NK-92 (cell line): ENCODE results near the gene ZHX3.
"Not testable (repeated sequence)": the region's sequence is repeated elsewhere in the genome, so short reads cannot be mapped to it uniquely, and the experiment has no call there.

Source experiments
- DNase-seq: peaks from one replicate; lab custom pipeline; 2025; ENCODE audit not compliant: unreplicated experiment; lab: John Stamatoyannopoulos, UW

ZHX3 gene

DNA sequence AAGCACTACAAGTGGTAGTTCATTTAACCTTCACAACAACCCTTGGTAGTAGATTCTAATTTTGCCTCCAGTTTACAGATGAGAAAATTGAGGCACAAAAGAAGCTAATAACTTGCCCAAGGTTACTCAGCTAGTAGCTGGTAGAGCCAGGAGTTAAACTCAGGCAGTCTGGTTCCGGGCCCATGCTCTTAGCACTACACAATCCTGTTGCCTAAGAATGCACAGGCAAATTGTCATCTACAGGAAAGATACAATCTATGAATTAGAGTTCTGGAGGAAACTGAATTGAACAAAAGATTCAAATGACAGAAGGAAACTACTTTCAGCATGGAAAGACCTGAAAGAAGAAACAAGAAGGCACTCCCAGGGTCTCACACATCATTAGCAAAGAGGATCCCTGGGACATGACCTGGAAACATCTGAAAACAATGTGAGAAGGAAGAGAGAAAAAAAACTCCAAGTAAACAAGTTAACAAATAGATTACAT lies 56.8 kb downstream of the ZHX3 start:
- DNase-seq = no peak

DNA sequence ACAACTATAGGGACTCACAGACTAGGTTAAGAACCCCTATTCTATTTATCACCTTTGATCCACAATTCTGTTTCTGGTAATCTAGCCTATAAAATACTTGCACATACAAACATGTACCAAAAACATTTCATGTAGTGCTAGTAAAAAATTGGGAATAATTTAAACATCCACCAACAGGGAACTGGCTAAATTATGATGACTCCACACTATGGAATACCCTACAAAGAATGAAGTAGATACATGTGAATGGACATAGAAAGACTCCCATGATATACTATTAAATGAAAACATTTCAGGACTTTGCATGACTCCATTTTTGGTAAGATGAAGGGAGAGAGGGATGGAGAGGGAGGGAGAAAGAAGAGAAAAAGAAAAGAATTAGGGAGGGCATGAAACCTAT lies 58.2 kb downstream of the ZHX3 start:
- no peak for DNase-seq

DNA sequence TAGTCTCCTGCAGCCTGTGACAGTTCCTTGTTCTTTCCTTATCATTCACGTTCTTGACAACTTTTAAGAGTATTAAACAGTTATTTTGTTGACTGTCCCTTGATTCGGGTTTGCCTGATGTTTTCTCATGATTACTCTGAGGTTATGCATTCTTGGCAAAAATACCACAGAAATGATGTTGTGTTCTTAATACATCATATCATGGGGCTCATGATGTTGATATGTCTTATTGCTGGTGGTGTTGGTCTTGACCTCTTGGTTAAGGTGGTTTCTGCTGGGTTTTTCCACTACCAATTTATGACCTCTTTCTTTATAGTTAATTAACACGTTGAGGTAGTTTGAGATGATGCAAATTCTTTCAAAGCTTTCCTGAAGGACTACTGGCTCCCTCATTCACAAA lies 59.1 kb downstream of the ZHX3 start:
- DNase-seq = no peak

DNA sequence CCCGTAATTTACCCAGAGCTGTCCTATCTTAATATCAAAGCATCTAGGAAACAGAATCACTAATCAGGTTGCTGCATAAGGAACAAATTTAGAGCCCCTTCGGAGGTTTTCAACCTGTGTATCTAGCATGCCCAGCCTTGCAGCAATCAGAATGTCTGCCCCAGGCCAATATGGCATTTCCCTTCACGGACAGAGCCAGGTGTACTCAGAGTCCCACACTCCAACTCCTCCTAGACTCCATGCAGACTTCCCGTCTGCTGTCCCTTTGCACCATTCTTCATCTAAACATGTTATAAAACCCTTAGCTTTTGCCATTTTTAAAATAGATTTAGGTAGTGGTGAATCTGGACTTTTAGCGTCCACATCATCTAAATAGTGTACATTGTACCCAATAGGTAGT lies 61.0 kb downstream of the ZHX3 start:
- DNase-seq = no peak

DNA sequence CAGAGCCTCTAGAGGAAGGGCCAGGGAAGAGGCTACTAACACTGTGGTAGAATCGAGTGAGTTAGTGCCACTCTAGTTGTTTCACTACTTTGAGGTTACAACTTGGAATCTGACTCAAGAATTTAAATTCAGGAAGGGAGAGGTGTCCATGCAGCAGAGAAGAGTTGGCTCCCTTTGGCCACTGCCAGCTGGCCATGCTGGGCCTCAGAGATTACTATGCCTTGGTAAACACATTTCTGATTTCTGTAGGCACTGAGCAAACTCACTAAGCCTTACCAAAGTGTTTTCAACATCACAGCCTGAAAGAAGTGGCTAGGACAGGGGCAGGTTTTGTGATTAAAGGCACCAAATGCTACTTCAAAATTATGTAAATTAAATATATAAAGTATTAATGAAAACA lies 61.9 kb downstream of the ZHX3 start:
- no peak for DNase-seq

DNA sequence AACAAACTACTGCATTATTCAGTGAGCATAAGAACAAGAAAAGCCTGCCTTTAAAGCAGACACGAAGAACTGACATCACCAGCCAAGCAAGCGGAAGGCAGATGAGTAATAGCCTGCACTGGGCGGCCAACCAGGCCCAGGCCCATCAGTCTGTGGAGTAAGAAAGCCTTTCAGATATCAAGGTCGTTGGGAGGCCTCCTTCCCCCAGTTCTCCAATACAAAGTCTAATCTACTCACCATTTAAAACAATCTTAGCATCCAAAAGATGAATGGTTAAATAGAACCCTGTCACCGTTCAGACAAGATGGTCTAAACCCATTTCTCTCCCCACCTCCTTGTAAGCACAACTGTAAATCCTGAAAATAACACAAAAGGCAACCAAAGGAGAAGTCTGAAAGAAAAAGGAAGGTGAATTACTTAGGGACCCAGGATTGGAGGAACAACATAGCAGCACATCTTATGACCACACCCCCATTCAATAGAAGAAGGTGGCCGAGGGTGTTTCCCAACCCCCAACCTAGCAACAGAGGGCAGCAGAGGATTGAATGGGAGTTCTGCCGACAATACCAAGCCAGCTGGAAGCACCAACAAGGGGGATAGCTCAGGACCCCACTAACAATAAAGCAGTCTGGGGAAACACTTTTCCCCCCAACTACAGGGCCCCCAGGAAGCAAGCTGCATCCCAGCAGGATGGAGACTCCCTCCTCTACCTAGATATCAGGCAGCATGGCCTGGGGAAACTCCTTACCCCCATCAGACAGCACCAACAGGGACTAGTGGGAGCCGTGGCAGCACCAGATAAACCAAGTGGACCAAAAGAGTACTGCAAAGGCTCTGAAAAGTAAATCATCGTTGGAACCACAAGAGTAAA lies 67.9 kb downstream of the ZHX3 start:
- DNase-seq = no peak

DNA sequence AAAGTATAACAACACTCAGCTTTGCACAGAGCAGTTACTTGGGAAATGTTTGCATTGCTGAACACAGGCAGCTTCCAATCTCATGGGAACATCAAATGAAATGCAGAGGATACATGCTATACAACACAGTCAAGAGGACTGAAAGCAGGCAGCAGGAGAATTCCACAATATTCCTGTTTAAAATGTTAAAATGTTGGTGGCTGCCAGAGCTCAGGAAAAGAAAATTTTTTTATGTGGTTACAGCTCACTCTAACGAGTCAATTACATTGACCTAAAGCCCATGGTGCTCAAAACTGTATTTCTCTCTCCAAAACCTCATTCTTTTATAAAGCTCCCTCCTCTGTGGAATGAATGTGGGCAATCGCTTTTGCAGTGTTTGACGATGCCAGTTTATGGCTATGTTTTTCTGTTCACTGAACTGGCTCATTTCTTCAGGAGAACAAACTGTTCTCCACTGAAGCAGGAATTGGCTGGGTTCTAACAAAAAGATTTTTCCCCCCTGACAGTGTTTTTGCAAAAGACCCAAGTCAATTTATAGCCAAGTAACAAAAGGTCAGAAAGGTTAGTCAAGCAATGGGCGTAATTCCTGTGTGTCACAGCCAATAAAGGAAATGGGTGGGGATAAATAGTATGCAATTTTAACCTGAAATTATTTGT lies 69.0 kb downstream of the ZHX3 start:
- no peak for DNase-seq

DNA sequence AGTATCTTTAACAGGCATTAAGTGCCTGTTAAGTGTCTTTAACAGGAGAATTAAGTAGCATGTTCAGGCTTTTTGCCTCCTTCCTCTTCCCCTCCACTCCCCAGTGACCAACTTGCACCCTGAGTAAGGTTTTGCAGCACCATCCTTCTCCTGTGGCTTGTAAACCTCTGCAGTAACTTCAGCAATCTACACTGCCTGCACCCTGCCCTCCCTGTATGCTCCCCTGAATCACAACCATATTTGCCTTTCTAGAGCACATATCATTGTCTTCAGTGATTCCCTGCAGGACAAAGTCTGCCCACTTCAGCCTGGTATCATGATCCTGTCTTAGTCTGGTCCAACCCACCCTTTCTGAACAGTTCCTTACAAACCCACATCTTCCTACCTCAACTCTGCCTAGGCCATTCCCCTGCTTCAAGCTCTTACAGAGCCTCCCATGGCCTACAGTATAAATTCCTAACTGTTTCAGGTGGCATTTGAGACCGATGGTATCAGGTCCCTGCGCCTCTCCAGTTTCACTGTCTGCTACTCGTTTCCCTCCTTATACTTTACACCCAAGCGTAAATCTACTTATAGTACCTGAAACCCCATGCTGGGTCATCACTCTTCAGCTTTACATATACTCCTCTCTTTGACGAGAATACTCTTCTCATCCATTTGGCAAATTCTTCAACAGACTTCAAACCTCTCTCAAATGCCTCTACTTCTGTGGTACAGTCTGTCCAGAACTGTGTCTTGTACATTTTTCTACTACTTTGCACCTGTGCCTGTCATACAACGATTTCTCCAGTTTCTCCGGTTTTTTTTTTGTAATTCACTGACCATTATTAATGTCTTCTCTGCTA lies 69.8 kb downstream of the ZHX3 start:
- no peak for DNase-seq

DNA sequence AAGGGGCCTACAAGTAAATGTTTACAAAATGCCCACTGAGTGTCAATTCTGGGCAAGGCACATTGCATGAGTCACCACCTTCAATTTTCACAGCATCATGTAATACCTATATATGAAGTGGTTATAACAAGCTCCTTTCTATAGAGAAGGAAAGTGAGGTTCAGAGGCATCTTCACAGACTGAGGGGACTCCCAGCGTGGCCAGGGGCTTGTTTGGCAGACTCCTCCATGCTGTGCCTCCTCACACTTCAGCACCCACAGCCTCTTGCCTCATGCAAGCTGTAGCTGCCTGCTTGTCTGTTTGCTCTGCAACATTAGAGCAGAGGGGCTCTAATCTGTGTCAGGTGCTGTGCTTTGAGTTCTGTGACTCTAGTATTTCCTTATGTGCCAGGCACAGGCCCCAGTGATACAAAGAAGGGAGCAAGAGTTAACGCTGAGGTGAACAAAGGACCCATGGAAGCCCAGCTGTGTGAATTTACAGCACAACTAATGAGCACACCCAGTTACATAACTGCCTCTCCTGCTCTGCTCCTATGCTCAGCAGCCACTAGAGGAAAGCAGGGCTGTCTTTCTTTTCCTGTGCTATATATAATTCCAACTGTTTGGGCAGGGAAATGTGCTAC lies 72.3 kb downstream of the ZHX3 start:
- DNase-seq = no peak

DNA sequence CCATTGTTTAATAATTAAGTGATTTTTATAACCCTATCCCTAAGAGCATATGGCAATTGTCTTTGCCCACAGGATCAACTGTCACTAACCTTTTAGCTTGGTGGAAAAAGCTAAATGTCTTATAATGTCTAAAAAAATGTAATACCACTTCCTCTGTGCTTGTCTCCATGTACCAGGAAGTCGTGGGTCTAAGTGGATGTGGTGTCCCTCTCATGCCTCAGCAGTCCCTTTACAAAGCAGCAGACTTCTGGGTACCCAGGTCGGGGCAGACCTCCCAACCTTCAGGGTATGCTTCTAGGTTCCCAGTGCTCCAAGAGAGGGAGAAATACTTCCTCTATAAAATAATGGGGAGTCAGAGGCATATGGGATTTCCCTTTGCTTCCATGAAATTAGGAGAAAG lies 74.7 kb downstream of the ZHX3 start:
- DNase-seq = no peak

DNA sequence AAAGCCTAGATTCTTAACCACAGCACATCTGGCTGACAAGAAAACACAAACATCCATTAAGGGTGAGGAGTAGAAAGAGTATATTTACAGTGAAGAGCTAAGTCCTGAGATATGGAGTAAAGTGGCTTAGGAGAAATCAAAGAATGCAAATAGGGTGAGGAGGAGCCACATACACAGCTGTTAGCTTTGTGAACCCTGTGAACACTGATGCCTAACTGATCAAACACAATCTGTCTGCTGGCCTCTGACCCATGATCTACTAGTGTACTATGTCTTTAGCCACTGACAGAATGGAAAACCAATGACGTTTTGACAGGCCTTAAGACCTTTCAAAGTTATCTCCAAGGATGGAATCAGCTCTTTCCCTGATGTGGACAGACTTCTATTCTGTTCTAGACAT lies 75.2 kb downstream of the ZHX3 start:
- no peak for DNase-seq

DNA sequence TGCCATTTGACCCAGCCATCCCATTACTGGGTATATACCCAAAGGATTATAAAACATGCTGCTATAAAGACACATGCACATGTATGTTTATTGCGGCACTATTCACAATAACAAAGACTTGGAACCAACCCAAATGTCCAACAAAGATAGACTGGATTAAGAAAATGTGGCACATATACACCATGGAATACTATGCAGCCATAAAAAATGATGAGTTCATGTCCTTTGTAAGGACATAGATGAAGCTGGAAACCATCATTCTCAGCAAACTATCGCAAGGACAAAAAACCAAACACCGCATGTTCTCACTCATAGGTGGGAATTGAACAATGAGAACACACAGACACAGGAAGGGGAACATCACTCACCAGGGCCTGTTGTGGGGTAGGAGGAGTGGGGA lies 80.3 kb downstream of the ZHX3 start:
- not testable (repeated sequence) for DNase-seq

DNA sequence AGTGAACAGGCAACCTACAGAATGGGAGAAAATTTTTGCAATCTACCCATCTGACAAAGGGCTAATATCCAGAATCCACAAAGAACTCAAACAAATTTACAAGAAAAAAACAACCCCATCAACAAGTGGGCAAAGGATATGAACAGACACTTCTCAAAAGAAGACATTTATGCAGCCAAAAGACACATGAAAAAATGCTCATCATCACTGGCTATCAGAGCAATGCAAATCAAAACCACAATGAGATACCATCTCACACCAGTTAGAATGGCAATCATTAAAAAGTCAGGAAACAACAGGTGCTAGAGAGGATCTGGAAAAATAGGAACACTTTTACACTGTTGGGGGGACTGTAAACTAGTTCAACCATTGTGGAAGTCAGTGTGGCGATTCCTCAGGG lies 80.7 kb downstream of the ZHX3 start:
- not testable (repeated sequence) for DNase-seq

DNA sequence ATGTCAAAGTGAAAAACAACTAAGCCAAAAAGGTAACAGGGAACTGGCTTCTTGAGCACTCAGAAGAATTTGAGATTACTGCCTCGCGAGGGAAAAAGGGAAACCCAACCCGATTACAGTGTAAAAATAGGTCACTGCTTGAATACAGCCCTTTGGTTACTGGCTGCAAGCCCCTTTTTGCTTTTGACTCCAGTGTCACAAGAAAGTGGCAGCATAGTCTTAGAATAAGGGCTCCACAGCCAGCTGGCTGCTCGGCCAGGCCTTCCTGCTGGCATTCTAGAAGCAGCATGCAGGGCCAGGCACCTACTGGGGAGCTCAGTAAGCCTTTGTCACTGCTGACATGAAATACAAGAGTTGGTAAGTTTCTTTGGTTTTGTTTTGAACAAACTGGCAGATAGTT lies 83.0 kb downstream of the ZHX3 start:
- DNase-seq = no peak

DNA sequence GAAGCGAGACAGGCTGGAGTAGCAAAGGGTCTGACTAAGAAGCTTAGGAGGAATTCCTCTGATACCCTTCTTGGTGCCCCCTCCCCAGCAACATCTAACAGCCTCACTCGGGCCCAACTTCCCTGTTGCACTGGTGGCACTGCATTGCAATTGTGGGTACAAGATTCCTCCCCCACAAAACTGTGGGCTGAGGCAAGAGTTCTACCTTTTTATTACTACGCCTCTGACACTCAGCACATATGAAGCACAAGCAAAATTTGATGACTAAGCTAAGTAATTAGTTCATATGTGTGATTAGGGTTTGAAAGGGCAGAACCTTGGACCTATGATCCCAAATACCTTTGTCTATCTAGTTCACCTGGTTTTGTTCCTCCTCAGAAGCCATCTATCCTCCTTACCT lies 83.5 kb downstream of the ZHX3 start:
- DNase-seq = no peak

DNA sequence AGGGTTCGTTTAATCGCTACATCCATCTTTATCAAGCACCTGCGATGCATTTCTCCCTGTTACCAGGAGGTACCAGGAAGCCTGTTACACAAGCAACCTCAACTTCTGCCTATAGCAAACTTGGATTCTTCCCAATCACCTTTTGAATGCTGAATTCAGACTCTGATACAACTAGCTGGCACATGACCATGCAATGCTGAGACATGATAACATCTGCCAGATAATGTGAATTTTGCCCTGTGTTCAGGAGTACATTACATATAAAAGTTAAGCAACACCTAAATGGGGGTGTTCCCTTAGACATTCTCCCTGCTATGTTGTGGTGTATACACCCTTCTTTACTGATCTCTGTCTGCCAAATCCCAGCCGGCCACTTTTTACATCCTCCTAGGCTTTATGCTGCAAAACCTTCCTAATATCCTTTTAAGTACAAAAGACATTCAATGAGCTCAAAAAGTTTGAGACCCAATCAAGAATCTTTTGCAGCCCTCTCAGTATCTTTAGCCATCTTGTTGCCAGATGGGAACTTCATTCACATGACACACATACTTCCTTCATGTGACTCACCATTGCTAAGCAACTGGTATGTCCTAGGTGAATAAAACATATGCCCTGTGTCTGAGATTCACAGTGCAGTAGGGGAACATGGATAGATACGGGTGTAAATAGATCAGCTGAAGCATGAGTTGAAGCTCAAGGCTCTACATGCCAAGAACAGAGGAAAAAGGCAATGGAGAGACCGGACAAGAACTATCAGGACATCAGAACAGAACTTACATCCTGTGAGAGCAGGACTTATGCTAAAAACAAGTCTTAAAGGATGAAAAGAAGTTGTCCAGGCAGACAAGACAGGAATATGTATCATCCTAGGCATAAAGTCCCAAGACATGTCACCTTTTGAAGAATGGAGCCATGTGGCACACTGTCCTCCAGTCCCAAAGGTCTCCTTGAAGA lies 84.3 kb downstream of the ZHX3 start:
- no peak for DNase-seq

DNA sequence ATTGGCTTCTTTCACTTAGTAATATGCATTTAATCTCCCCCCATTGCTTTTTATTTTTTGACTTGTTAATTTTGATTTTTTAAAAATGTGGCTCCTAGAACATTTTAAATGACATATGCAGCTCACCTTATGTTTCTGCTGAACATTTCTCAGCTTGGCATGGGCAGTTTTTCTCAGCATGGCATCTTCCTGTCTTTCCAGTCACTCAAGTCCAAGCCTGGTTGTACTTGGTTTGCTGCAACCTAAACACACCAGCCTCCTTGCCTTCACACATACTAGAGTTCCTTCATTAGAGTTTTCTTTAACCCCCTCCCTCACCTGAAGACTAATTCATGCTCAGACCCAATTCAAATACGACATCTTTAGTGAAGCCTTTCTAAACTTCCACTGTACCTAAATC lies 86.4 kb downstream of the ZHX3 start:
- DNase-seq = no peak

DNA sequence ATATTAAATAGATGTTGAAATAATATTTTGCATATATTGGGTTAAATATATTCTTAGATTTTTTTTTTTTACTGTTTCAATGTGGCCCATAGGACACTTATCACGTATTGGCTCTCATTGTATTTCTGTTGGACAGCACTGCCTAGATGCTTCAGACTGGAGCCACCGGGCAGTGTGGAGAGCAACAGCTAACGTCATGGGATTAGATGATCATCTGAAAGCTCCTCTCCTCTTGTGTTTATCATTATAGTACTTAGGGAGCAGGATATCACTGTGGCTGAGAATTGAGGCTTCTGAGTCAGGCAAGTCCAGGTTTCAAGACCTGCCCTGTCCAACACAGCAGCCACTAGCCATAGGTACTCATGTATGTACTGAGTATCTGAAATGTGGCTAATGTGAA lies 87.4 kb downstream of the ZHX3 start:
- no peak for DNase-seq

DNA sequence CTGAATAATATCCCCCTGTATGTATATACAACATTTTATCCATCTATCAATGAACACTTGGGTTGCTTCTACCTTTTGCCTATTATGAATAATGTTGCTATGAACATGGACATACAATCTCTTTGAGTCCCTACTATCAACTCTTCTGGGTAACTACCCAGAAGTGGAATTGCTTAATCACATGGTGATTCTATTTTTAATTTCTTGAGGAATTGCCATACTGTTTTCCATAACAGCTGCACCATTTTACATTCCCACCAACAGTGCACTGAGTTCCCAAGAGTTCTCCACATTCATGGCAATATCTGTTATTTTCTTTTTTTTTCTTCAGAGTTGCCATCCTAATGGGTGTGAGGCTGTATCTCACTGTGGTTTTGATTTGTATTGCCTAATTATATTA lies 88.3 kb downstream of the ZHX3 start:
- DNase-seq = no peak

DNA sequence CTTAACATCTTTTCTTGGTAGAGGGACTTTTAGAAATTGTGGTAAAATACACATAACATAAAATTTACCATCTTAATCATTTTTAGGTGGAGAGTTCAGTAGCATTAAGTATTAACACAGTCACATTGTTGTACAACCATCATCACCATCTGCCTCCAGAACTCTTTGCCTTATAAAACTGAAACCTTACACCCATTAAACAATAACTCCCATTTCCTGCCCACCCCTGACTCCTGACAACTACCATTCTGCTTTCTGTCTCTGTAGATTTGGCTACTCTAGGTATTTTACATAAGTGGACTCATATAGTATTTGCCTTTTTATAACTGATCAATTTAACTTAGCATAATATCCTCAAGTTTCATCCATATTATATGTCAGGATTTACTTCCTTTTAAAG lies 88.7 kb downstream of the ZHX3 start:
- DNase-seq = no peak
